Prostate gland (tissue), 2 donors: ENCODE results near the gene LRRC4B.

Experiments used
- POLR2A ChIP-seq: fragments of 450-650 bp; IDR thresholded peaks from one replicate; pipeline ENCODE4 v1.6.1; 2016; ENCODE audit warnings: antibody characterized with exemption, mild to moderate bottlenecking
- TF ChIP-seq, protein P1 (sequence below), 4 experiments: fragments of 200-600 bp in 2 of 4; fragments of 450-650 bp in 2 of 4; sonication (generic) in 2 of 4; IDR thresholded peaks; 1 replicate in 3 of 4; 2 replicates in 1 of 4; pipeline ENCODE4 v1.5.1; 2016 to 2019; ENCODE audit warnings: antibody characterized with exemption in 4 of 4, mild to moderate bottlenecking in 2 of 4, moderate library complexity in 2 of 4

GRCh38 chr19:50500753-50501151 is 67.5 kb downstream of the LRRC4B start:
- TF ChIP-seq, protein P1, sequence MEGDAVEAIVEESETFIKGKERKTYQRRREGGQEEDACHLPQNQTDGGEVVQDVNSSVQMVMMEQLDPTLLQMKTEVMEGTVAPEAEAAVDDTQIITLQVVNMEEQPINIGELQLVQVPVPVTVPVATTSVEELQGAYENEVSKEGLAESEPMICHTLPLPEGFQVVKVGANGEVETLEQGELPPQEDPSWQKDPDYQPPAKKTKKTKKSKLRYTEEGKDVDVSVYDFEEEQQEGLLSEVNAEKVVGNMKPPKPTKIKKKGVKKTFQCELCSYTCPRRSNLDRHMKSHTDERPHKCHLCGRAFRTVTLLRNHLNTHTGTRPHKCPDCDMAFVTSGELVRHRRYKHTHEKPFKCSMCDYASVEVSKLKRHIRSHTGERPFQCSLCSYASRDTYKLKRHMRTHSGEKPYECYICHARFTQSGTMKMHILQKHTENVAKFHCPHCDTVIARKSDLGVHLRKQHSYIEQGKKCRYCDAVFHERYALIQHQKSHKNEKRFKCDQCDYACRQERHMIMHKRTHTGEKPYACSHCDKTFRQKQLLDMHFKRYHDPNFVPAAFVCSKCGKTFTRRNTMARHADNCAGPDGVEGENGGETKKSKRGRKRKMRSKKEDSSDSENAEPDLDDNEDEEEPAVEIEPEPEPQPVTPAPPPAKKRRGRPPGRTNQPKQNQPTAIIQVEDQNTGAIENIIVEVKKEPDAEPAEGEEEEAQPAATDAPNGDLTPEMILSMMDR (IDR thresholded peaks at IDR 0.05): no peak
- no peak for TF ChIP-seq POLR2A
